GM18858 (cell line): Measurements from ENCODE around the gene PPP2R2D.
"Not testable (repeated sequence)": the region's sequence is repeated elsewhere in the genome, so short reads cannot be mapped to it uniquely, and the experiment has no call there.

Source experiments
- ATAC-seq: cut with Tn5 transposase; IDR thresholded peaks from one replicate; pipeline ENCODE4 v1.9.1; 2021; ENCODE audit not compliant: unreplicated experiment

Gene PPP2R2D

GRCh38 chr10:131866673-131867072 is 34.1 kb upstream of the PPP2R2D start:
- ATAC-seq, result no peak

- ATAC-seq, result no peak
Measured at GRCh38 chr10:131868436-131868835, 32.4 kb upstream of the PPP2R2D start.

DNA sequence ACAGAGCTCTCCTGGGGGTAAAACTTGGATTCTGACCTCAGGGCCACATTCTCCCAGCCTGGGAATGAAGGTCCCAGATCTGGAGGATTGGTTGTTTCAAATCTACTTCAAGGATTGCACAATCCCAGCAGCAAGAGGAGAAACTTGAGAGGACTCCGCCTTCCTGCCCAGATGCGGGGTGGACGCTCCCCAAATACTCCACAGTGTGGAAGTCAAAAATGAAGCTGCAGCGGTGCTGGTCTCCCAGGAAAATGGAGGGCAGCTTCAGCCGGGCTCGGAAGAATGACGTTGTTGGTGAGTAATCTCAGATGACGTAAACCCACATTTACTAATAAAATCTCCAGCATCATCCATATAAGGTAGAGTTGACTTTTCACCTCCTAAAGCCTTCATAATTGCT is 31.5 kb upstream of the PPP2R2D start:
- ATAC-seq, result no peak

- ATAC-seq, result no peak
Measured at GRCh38 chr10:131870411-131870810, 30.4 kb upstream of the PPP2R2D start.

GRCh38 chr10:131870831-131871672 is 29.8 kb upstream of the PPP2R2D start:
- no peak for ATAC-seq

- ATAC-seq, result no peak
Measured at GRCh38 chr10:131871673-131872005, 29.2 kb upstream of the PPP2R2D start.

DNA sequence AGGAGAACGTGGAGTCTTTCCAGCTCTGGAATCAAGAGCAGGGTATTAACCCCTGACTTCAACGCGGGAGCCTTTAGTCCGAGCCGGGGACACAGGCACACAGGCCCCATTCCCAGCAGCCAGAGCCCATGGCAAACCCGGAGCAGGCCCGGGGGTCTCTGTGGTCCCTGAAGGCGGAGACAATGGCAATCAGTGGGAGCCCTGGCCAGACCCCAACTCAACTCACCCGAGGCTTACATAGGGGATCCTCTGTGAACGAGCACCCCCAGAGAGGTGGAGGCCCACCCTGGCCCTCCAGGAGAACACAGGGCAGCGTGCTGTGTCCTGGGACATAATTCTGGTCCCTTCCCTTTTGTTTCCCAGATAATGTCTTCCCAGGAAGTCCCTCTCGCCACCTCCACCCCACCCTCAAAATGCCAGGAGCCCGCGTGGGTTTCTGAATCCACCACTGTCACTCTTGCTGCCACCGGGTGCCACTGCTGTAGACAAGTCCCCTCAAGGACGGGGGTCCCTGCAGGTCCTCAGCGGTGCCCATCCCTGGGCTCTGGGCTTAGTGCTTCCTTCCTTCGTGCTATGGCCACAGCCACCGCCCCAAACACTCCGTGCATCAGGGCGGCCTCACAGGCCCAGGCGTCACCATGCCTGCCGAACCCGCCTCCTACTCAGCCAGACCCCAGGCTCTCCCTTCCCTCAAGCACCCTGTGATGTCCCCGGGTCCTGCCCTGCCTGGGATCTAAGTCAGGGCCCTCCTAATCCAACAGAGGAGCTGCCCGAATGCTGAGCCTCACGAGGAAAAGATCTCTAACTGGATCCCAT is 28.6 kb upstream of the PPP2R2D start:
- ATAC-seq, result no peak

DNA sequence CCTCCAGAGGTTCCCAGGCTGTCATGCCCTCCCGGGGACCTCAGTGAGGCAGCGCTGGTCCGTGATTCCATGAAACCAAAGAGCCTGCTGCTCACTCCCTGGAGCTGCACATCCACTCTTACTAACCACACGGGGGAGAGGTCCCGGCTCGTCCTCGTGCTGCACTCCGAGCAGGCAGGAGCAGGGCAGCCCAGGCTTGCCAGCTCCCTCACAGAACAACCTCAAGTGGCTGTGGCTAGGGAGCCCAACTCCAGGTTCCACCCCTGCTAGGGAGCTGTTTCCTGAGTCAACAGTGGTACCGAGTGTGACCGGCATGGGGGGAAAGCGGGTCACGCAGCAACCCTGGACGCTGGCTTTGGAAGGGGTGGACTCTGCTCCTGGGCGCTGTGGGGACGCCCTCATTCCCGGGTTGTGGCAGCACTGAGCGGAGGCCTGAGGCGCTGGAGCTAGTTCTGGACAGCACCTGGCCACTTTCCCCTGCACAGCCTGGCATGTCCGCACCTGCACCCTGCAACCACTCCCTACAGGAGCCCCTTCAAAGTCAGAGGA is 27.9 kb upstream of the PPP2R2D start:
- no peak for ATAC-seq

DNA sequence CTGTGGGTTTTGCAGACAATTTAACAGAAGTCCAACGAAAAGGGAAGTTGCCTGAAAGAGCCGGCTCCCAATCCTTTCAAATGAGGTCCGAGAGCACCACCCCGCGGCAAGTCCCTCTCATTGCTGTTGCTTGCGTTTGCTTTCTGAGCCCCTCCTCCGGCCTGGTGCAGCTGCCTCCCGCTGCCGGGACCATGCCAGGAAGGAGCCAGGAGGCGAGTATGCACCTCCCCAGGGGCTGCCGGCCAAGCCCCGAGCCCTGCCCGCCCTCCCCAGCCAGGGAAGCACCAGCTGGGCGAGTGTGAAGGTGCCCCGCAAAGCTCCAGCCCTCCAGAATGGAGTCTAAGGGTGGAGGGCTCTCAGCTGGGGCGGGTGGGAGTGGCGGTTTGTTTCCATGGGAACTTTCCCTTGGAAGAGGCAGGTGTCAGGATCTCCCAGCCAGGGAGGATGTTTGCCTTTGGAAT is 25.8 kb upstream of the PPP2R2D start:
- ATAC-seq, result no peak

DNA sequence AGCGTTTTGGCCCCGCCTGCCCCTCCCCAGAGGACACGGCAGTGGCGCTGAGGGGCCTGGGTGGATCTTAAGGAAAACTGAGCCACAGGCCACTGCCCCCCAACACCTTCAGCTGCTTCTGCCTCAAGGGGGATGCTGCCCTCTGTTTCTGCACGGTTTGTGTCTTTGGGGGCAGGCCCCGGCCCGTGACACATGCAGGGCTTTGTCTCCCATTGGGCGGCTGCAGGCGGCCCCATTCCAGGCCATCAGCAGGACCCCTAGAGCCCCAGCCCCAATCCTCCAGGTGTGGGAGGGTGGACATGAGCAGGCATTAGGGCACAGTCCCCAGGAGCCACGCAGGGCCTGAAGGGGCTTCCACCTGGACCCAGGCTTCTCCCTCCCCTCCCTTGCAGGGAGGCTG is 25.3 kb upstream of the PPP2R2D start:
- no peak for ATAC-seq

GRCh38 chr10:131876017-131876416 is 24.8 kb upstream of the PPP2R2D start:
- ATAC-seq, result no peak

DNA sequence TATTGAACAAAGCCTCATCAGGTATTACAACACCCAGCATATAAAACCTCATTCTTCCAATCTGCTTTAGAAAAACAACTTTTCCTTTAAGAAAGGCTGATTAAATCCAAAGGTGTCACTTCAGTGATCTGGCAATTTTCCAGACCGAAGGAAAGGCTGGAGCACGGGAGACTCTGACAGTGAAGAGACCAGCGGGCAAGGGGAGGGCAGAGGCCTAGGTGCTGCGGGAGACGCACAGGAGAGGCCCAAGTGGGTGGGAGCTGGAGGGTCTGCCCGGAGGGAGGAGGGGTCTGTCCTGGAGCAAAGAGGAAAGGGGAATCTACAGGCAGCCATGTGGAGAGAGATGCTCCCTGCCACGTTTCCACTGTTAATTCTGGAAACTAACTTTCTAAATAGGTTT is 24.3 kb upstream of the PPP2R2D start:
- no peak for ATAC-seq

DNA sequence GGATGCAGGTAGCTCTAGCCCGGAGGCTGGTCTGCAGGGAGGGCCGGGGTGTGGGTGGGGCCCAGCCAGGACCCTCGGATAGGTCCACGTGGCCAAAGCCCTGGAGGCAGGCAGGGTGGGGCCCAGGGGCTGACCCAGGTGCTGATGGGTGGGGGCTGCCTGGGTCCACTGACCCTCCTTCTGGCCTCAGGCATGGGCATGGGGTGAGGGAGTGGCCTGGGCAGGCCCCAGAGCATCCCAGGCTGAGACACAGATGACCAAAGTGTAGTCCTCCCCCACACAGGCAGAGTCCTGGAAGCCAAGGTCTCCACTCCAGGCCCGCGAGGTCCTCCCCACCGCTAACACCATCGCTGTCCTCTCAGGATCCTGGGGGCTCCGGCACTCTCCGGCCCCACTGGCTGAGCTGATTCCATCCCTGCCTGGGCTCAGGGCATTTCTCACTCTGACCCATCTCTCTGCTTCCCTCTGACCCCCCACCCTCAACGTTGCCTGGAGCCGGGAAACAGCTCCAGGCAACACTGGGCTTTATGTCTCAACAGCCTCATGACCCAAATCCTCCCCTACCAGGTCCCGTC is 20.7 kb upstream of the PPP2R2D start:
- ATAC-seq, result no peak

DNA sequence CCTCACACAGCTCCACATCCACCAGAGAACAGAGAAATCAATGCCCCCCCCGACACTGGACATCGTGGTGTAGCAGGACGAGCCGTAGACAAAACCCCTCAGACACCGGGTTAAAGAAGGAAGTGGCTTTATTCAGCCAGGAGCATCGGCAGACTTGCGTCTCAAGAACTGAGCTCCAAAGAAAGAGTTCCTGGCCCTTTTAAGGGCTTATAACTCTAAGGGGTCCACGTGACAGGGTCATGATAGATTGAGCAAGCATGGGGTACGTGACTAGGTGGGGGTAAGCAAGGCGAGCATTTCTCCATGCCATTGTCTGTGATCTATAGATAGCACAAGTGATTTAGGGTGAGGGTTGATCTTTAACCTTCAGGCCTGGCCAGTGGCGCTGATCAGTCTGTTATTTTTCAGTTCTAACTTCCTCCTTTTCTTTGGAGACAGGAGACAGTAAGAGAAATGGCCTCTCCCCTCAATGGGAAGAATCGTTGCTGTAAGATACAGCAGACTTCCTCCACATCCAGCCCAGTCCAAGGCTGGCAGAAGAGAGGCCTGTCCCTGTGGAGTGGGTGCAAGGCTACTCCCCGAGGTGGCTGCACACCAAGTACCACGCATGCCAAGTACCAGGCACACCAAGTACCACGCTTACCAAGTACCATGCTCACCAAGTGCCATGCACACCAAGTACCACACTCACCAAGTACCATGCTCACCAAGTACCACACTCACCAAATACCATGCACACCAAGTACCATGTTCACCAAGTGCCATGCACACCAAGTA is 19.5 kb upstream of the PPP2R2D start:
- ATAC-seq, result no peak

DNA sequence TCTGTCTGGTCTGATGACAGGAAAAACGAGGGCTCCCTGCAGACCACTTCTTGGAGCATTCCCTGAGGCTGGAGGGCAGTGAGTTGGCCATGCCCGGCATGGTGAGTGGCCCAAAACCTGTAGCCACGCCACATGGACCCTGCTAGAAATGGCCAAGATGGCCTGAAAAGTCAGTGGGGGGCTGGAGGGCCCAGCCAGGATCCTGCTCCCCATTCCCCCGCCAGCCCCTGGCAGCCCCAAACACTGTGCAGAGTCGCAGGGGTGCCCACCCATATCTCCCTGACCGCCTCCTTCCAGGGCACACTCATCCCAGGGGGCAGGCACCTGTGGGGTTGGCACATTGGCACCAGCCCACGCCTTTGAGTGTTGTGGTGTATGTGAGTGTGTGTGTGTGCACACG is 18.7 kb upstream of the PPP2R2D start:
- ATAC-seq, result no peak

GRCh38 chr10:131882590-131883451 is 18.0 kb upstream of the PPP2R2D start:
- no peak for ATAC-seq

DNA sequence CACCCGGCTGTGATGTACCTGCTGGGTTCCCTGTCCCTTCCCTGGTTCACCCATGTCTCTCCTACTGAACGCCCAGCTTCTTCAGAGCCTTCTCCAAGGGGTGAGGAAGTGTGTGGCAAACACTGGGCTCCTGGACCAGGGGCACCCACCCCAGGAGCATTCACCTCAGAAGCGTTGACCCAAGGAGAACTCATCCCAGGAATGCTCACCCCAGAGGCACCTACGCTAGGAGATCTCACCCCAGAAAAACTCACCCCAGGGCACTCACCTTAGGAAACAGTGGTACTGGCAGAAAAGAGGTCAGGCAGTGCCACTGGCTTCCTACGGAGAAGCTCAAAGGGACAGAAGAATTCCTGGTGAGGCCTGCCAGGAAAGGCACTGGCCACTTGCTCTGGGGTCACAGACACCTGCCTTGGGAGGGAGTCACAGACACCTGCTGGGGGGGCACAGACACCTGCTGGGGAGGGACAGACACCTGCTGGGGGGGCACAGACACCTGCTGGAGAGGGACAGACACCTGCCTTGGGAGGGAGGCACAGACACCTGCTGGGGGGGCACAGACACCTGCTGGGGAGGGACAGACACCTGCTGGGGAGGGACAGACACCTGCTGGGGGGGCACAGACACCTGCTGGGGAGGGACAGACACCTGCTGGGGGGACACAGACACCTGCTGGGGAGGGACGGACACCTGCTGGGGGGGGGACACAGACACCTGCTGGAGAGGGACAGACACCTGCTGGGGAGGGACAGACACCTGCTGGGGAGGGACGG is 17.0 kb upstream of the PPP2R2D start:
- not testable (repeated sequence) for ATAC-seq

DNA sequence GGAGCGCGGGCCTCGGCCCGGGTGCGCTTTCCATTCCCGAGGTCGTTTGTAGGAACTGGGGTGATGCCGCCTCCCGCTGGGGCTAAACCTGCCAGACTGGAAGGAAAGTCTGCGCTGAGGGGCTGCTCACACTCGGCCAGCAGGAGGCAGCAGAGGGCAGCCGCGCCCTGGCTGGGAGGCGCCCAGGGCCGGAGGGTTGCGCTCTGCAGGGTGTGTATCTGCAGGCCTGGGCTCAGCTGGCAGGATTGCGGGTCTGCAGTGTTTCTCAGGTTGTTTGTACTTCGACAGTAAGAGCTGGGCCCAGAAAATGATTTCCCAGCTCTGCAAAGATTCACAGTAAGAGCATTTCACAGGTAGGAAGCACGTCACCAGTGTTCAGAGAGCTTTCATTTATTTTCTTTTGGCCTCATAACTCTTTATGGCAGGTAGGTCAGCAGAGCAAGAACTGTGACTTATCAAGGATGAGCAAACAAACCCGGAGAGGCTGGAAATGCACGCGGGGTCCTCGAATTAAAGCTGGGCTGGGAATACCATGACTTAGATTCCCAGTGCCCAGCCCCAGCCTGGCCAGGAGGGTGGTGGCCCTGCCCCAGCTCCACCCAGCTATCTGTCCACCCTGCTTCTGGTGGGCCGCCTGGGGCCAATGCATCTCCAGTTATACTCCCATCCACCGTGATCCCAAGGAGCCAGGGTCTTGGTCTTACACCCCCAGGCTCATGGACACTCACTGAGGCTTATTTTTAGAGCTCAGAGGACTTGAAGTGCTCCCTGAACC is 15.2 kb upstream of the PPP2R2D start:
- ATAC-seq, result peak; percentile 90
